CD1c-positive myeloid dendritic cell (primary cell): ENCODE results near the gene KRTAP5-1.

ENCODE experiments used
- DNase-seq: peaks from one replicate; pipeline ENCODE4 v3.0.0-alpha.2; 2016; ENCODE audit errors: extremely low spot score

The KRTAP5-1 gene

DNA sequence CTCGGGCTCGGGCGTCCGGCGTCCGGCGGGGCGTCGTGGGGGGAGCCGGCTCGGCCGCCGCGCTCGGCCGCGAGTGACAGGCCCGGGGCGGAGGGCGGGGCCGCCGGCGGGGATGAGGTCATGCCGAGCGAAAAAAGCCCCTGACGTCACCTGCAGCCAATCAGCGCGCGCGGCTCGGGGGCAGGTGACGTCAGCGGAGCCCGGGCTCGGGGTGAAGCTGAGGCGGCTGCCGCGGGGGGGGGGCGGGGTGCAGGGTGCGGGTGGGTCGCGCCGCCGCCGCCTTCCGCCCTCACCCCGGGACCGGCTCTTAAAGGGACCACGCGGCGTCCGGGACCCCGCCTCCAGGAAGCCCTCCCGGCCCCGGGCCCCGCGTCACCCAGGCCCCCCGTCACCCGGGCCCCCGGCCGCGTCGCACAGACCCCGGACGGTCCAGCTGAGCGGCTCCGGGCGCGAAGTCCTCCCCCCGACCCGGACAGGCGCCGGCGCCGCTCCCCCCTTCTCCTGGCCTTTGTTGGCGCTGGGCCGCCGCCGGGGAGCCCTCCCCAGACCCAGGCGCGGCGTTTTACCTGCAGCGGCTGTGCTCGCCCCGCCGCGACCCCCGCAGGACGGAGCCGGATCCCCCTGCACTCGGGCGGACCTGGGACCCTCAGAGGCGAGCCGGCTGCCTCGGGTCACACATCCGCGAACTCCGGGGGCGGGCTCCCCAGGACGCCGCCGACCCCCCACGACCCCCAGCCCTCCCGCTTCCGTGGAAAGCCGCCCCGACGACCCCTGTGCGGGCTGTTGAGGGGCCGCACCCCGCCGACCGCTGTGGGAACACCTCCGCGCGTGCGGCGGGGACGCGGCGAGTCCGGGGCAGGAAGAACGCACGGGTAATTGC, 12.6 kb downstream of the KRTAP5-1 start, which contains the start of gene DUSP8:
Gene DUSP8 (minus strand): TSS at position 75 of the 880 bp plus-strand sequence. CDS start 6,445 bp downstream, outside the sequence.
- DNase-seq, result peak; percentile 95

GRCh38 chr11:1571760-1572196, 13.3 kb downstream of the KRTAP5-1 start:
- DNase-seq, result no peak

GRCh38 chr11:1570896-1571759, 14.0 kb downstream of the KRTAP5-1 start:
- no peak for DNase-seq

GRCh38 chr11:1570531-1570895, 14.6 kb downstream of the KRTAP5-1 start:
- no peak for DNase-seq

GRCh38 chr11:1570001-1570453, 15.1 kb downstream of the KRTAP5-1 start:
- no peak for DNase-seq

DNA sequence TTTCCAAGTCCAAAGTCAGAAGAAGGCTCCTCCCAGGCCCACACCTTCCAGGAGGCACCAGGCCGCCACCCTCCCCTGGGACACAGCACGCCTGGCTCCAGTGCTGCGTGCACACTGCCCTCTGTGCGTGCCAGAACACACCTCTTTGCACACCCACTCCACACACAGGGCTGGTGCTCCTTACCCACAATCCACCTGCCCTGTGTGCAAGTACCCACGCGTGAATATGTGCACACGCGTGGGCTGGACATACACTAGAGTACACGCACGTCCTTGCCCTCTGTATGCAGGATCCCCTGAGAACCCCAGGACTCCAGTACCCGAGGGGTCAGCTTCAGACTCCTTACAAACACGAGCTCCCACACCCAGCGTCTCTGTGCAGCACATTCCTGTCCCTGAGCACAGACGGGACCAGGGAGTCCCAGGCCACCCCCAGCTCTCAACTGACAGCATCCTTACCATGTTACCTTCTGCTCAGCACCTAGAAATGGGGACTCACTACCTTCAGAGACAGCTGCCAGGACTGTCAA, 15.8 kb downstream of the KRTAP5-1 start:
- no peak for DNase-seq

GRCh38 chr11:1568441-1568911, 16.6 kb downstream of the KRTAP5-1 start:
- DNase-seq, result peak; percentile 37

DNA sequence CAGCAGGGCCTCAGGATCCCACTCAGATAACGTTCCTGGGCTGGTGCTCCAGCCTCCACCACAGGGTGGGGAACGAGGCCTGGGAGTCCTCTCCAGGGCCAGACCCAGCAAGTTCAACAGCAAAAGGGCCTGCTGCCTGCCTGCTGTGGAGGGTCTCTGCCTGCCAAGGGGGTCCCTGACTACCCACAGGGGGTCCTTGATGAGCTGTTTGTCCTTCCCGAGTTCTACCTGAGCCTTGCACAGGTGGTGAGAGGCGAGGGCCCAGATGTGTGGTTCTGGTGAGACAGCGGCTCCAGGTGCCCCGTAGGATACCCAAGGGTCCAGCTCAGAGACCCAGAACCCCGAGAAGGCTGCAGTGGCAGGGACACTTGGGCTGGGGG, 17.4 kb downstream of the KRTAP5-1 start:
- DNase-seq, result no peak

- no peak for DNase-seq
These were observed 17.9 kb downstream of the KRTAP5-1 start for GRCh38 chr11:1567052-1567720.

- no peak for DNase-seq
These were observed 18.6 kb downstream of the KRTAP5-1 start for GRCh38 chr11:1566381-1567051.

- DNase-seq, result no peak
These were observed 19.2 kb downstream of the KRTAP5-1 start for GRCh38 chr11:1565904-1566247.

- no peak for DNase-seq
These were observed 19.7 kb downstream of the KRTAP5-1 start for GRCh38 chr11:1565173-1565903.

DNA sequence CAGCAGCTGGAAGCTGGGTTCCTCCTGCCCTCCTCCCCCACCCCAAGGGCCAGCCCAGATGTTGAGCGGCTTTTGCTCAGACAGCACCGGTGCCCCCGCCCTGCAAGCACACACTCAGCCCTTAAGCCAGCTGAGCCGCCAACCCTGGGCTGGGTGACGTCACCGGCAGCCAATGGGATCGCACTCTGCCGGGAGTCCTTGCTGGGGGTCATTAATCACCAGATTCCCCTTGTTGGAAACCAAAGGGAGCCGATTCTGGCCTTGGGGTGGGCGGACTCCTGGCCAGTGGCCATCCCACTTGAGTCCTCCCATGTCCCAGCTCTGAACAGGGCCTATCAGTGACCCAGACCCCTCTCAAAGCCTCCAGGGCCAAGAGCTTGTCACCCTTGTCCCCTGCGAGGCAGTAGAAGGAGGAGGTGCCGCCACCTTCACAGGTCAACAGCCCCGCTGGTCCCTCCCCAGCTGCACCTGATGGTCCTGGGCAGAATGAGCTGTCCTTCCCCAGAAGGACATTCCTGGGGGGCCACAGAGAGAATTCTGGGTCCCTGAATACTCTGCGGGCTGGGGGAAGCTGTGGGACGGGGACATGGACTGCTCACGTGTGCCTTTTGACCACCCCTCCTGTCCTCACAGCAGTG, 20.4 kb downstream of the KRTAP5-1 start:
- peak; percentile 47 for DNase-seq

GRCh38 chr11:1563697-1564534, 21.2 kb downstream of the KRTAP5-1 start:
- DNase-seq, result no peak

DNA sequence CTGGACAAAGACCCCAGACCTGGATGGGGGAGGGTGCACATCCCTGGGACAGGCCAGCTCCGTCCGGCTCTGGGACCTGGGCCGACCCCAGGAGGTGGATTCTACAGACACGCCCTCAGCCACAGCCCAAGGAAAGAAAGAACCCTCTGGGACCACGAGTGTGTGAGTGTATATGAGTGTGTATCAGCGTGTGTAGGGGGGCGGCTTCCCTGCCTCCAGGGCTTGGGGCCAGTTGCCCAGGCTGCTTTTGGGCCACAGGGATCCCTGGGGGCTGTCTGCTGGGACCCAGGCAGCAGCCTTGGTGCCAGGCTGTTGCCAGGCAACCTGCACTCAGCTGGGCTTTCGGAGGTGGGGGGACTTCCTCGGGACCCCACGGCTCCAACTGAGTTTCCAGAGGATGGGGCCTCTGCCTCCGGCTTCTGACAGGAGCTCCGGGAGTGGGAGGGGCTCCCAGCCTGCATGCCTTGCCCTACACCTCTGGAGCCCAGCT, 21.9 kb downstream of the KRTAP5-1 start:
- DNase-seq, result no peak

GRCh38 chr11:1562469-1563148, 22.5 kb downstream of the KRTAP5-1 start:
- DNase-seq, result no peak

- DNase-seq, result no peak
These were observed 23.1 kb downstream of the KRTAP5-1 start for GRCh38 chr11:1561955-1562354.

DNA sequence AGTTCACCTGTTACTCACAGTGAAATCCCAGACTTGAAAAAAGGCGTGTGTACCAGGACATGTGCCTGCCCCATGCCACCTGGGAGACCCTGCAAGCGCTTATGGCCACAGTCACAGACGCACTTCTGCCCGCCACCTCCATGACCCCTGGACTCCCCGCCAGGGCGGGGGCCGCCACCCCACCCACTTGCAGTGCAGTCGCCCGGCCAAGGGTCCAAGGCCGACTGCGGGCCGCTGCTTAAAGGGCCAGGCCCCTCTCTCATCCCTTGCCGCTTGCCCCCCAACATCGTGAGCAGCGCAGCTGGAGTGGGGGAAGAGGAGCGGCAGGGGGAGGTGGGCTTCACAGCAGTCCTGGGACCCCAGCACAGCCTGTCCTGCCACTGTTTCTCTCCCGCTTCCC, 23.8 kb downstream of the KRTAP5-1 start:
- DNase-seq, result no peak
